ENCODE measurements around the gene AFF3.

The AFF3 gene

DNA sequence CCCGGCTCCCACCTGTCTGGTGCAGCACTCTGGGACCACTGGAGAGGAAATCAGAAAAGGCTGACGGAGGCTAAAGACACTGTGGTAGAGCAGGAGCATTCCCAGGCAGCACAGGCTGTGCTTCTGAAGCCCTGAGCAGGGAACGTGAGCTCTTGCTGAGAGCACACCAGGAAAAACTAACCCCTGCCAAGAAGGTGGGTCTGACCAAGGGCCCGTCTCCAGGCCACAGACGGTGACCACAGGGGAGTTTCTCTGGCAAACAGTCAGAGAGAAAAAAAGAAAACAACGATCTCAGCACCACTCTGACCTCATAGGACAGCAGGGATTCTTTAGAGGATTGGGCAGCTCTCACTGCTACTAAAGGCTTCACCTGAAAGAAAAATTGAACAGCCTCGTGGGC is 201.4 kb downstream of the AFF3 start:
- no peaks in the 10 kb centered on the region for H3K4me1 ChIP-seq (ENCODE audit: low read length)
- no peaks in the 10 kb centered on the region for H3K27me3 ChIP-seq (replicated peaks; ENCODE audit: insufficient read depth, low read length)
- no peaks in the 10 kb centered on the region for H3K9me2 ChIP-seq (replicated peaks; ENCODE audit: insufficient read depth, low read length)
- no peaks in the 10 kb centered on the region for H4K20me1 ChIP-seq (ENCODE audit: insufficient read depth, low read length)
- no peak overlapping the region for H3K9ac ChIP-seq (ENCODE audit: low read length)
- H3K4me2 ChIP-seq (ENCODE audit: low read depth, low read length): no peak overlapping the region
- no peaks in the 10 kb centered on the region for H3K36me3 ChIP-seq (replicated peaks; ENCODE audit: insufficient read depth, low read length)
- H3K27ac ChIP-seq (ENCODE audit: low read length): no peak overlapping the region
- no peaks in the 10 kb centered on the region for H3K79me2 ChIP-seq (ENCODE audit: low read length)
- H3K9me3 ChIP-seq (replicated peaks; ENCODE audit: insufficient read depth, low read length): no peaks in the 10 kb centered on the region
- no peaks in the 10 kb centered on the region for H3F3A ChIP-seq (ENCODE audit: insufficient read depth, low read length)
- no peak overlapping the region for H2AFZ ChIP-seq (ENCODE audit: low read length)
- DNase-seq: no peak
- TF ChIP-seq EZH2 (optimal IDR thresholded peaks at IDR 0.05; ENCODE audit: low read depth, low read length) (no peak), EZH2phosphoT487 (IDR thresholded peaks at IDR 0.05; ENCODE audit: low read length) (no peak)
- TF ChIP-seq, protein P1, sequence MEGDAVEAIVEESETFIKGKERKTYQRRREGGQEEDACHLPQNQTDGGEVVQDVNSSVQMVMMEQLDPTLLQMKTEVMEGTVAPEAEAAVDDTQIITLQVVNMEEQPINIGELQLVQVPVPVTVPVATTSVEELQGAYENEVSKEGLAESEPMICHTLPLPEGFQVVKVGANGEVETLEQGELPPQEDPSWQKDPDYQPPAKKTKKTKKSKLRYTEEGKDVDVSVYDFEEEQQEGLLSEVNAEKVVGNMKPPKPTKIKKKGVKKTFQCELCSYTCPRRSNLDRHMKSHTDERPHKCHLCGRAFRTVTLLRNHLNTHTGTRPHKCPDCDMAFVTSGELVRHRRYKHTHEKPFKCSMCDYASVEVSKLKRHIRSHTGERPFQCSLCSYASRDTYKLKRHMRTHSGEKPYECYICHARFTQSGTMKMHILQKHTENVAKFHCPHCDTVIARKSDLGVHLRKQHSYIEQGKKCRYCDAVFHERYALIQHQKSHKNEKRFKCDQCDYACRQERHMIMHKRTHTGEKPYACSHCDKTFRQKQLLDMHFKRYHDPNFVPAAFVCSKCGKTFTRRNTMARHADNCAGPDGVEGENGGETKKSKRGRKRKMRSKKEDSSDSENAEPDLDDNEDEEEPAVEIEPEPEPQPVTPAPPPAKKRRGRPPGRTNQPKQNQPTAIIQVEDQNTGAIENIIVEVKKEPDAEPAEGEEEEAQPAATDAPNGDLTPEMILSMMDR (IDR thresholded peaks at IDR 0.05; ENCODE audit: low read length): no peak
- no peak overlapping the region for H3K4me3 ChIP-seq (ENCODE audit: low read length)

DNA sequence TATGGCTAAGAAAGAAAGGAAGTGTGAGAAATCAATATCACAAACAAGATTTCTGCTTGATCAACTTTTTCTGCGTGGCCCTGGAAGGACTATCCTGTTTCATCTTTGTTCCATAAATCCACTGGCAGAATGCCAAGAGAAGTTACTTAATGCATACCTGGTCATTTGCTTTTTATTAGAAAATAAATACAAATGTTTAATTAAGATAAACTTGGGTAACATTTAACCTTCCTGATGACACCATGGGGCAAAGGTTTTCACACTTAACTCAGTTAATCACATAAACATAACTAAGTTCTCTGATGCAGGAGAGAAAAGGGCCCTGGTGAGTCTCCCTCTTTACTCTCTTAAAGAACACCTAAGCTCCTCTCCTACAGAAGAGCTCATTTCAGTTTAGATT is 203.3 kb downstream of the AFF3 start:
- no peak for DNase-seq
- H3K4me3 ChIP-seq (ENCODE audit: low read length): no peak overlapping the region
- H3K9me3 ChIP-seq (replicated peaks; ENCODE audit: insufficient read depth, low read length): no peaks in the 10 kb centered on the region
- TF ChIP-seq EZH2phosphoT487 (IDR thresholded peaks at IDR 0.05; ENCODE audit: low read length) (no peak), EZH2 (optimal IDR thresholded peaks at IDR 0.05; ENCODE audit: low read depth, low read length) (no peak)
- TF ChIP-seq, protein P1 (IDR thresholded peaks at IDR 0.05; ENCODE audit: low read length): no peak
- H3K79me2 ChIP-seq (ENCODE audit: low read length): no peaks in the 10 kb centered on the region
- H3K36me3 ChIP-seq (replicated peaks; ENCODE audit: insufficient read depth, low read length): no peaks in the 10 kb centered on the region
- H2AFZ ChIP-seq (ENCODE audit: low read length): no peak overlapping the region
- H3K9ac ChIP-seq (ENCODE audit: low read length): no peak overlapping the region
- no peaks in the 10 kb centered on the region for H4K20me1 ChIP-seq (ENCODE audit: insufficient read depth, low read length)
- no peak overlapping the region for H3K4me2 ChIP-seq (ENCODE audit: low read depth, low read length)
- H3K27me3 ChIP-seq (replicated peaks; ENCODE audit: insufficient read depth, low read length): no peaks in the 10 kb centered on the region
- H3K9me2 ChIP-seq (replicated peaks; ENCODE audit: insufficient read depth, low read length): no peaks in the 10 kb centered on the region
- no peak overlapping the region for H3K27ac ChIP-seq (ENCODE audit: low read length)
- no peaks in the 10 kb centered on the region for H3F3A ChIP-seq (ENCODE audit: insufficient read depth, low read length)
- H3K4me1 ChIP-seq (ENCODE audit: low read length): no peaks in the 10 kb centered on the region

DNA sequence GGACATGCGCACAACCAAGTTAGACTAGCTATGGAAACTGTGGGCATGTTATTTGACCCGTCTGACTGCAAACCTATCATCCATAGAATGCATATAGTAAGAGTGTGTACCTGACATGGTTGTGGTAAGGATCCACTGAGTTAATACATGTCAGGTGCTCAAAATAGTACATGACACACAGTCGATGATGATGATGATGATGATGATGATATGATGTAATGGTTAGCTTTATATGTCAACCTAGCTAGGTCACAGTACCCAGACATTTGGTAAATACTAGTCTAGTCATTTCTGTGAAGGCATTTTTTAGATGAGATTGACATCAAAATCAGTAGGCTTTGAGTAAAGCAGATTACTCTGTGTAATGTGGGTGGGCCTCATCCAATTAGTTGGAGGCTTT is 204.1 kb downstream of the AFF3 start:
- H2AFZ ChIP-seq (ENCODE audit: low read length): no peak overlapping the region
- TF ChIP-seq, protein P1 (IDR thresholded peaks at IDR 0.05; ENCODE audit: low read length): no peak
- no peak for TF ChIP-seq EZH2 (optimal IDR thresholded peaks at IDR 0.05; ENCODE audit: low read depth, low read length)
- no peak for TF ChIP-seq EZH2phosphoT487 (IDR thresholded peaks at IDR 0.05; ENCODE audit: low read length)
- H3K4me1 ChIP-seq (ENCODE audit: low read length): no peaks in the 10 kb centered on the region
- H3K9ac ChIP-seq (ENCODE audit: low read length): no peak overlapping the region
- no peaks in the 10 kb centered on the region for H3K36me3 ChIP-seq (replicated peaks; ENCODE audit: insufficient read depth, low read length)
- H3K27ac ChIP-seq (ENCODE audit: low read length): no peak overlapping the region
- H3K79me2 ChIP-seq (ENCODE audit: low read length): no peaks in the 10 kb centered on the region
- no peak overlapping the region for H3K4me2 ChIP-seq (ENCODE audit: low read depth, low read length)
- H4K20me1 ChIP-seq (ENCODE audit: insufficient read depth, low read length): no peaks in the 10 kb centered on the region
- no peak for DNase-seq
- no peaks in the 10 kb centered on the region for H3K9me3 ChIP-seq (replicated peaks; ENCODE audit: insufficient read depth, low read length)
- no peak overlapping the region for H3K4me3 ChIP-seq (ENCODE audit: low read length)
- H3K27me3 ChIP-seq (replicated peaks; ENCODE audit: insufficient read depth, low read length): no peaks in the 10 kb centered on the region
- H3F3A ChIP-seq (ENCODE audit: insufficient read depth, low read length): no peaks in the 10 kb centered on the region
- H3K9me2 ChIP-seq (replicated peaks; ENCODE audit: insufficient read depth, low read length): no peaks in the 10 kb centered on the region
